ENCODE data around the gene LCN10. TPM values are rescaled to one million over a fixed set of nuclear protein-coding genes. Genes with fewer than 3 reads are reported as not detected.

LCN10 gene
- total and polyA plus RNA-seq, 2 of the 13 experiments (the other 11 are each of a cell fraction or from before 2014, with no cell fraction given) = 0.53 to 0.61 TPM

GRCh38 chr9:136746155-136746490, 3.4 kb upstream of the LCN10 start:
- H4K20me1 ChIP-seq (ENCODE audit: insufficient read depth, low read length) = no peaks in the 10 kb centered on the region
- no peak overlapping the region for H3K9ac ChIP-seq (ENCODE audit: insufficient read depth, low read depth, low read length)
- no peak overlapping the region for H2AFZ ChIP-seq (ENCODE audit: low read length)
- CTCF ChIA-PET (ENCODE audit: low intra/inter-chr PET ratio, low total read pairs) = no interaction called here
- no peaks in the 10 kb centered on the region for H3K36me3 ChIP-seq (replicated peaks in 1 of 2; ENCODE audit: control insufficient read depth in 1 of 2, insufficient read depth in 2 of 2, low read length in 2 of 2)
- ATAC-seq = no peak
- 54% methylated on average over 22 of the region's 22 CpGs for WGBS (ENCODE audit: low lambda C conversion rate)
- POLR2A ChIA-PET = interaction anchor here (5.2 kb wide), 1 partner anchor 18 kb away, joined by 27 read pairs; no protein-coding TSS in a partner anchor
- no peak overlapping the region for H3K4me2 ChIP-seq (ENCODE audit: low read depth, low read length)
- peaks cover 27 to 75% of the 10 kb centered on the region in 2 experiments for H3K27me3 ChIP-seq (ENCODE audit: control insufficient read depth in 1 of 2, insufficient read depth in 2 of 2, low read length in 2 of 2)
- intact Hi-C loops (cut with micrococcal nuclease; ENCODE audit: unreplicated experiment) (no loop called here), in situ Hi-C loops (cut with HindIII; ENCODE audit: extremely low pct_ligation_motif_present, low pct_unique_long_range_greater_than_20kb) (no loop called here)
- no peak overlapping the region for H3K27ac ChIP-seq (ENCODE audit: extremely low read length, insufficient read depth, low read length)
- peaks cover 1% of the 10 kb centered on the region; the same call in 1 of the 2 replicates for H3K9me3 ChIP-seq (ENCODE audit: low read length)
- H3K79me2 ChIP-seq (ENCODE audit: insufficient read depth, low read length) = no peaks in the 10 kb centered on the region
- peaks cover 17% of the 10 kb centered on the region for H3K4me1 ChIP-seq (ENCODE audit: insufficient read depth, low read length)
- BruUV-seq (replicated peaks) = no TSS peak
- no peak for DNase-seq (ENCODE audit: low spot score)
- no peak overlapping the region for H3K4me3 ChIP-seq (replicated peaks in 1 of 3; ENCODE audit: insufficient read depth in 1 of 3, low read depth in 2 of 3, low read length in 3 of 3)
- FAIRE-seq = no peak
- no peak for TF ChIP-seq NFE2L2 (IDR thresholded peaks at IDR 0.05; ENCODE audit: low read length)
- no peak for TF ChIP-seq SKI (IDR thresholded peaks at IDR 0.05; ENCODE audit: partially characterized antibody)
- no peak for TF ChIP-seq GMEB2 (CRISPR knock-in tag; IDR thresholded peaks at IDR 0.05; ENCODE audit: low read depth)
- no peak for TF ChIP-seq LBX2 (CRISPR knock-in tag; IDR thresholded peaks at IDR 0.05; ENCODE audit: borderline replicate concordance)
- no peak for TF ChIP-seq RORA (CRISPR knock-in tag; IDR thresholded peaks at IDR 0.05)
- TF ChIP-seq ZNF18 (CRISPR knock-in tag; IDR thresholded peaks at IDR 0.05; ENCODE audit: insufficient replicate concordance) = no peak
- TF ChIP-seq ZNF468 (CRISPR knock-in tag; IDR thresholded peaks at IDR 0.05) = no peak
- no peak for TF ChIP-seq MATR3 (CRISPR knock-in tag; IDR thresholded peaks at IDR 0.05)
- TF ChIP-seq THRA (CRISPR knock-in tag; IDR thresholded peaks at IDR 0.05; ENCODE audit: borderline replicate concordance) = no peak
- no peak for TF ChIP-seq DNMT3B (CRISPR knock-in tag; conservative IDR thresholded peaks at IDR 0.05)
- TF ChIP-seq ATF2 (CRISPR knock-in tag; IDR thresholded peaks at IDR 0.05) = no peak
- no peak for TF ChIP-seq ZNF143 (CRISPR knock-in tag; IDR thresholded peaks at IDR 0.05)
- TF ChIP-seq ZBTB37 (CRISPR knock-in tag; IDR thresholded peaks at IDR 0.05) = no peak
- no peak for TF ChIP-seq CHCHD3 (CRISPR knock-in tag; IDR thresholded peaks at IDR 0.05)
- no peak for TF ChIP-seq FOXP4 (CRISPR knock-in tag; IDR thresholded peaks at IDR 0.05)
